K562 (cell line): ENCODE data around the gene TMEM121B. TPM values are rescaled to one million over a fixed set of nuclear protein-coding genes. Genes with fewer than 3 reads are reported as not detected.

Experiments used
- ATAC-seq: fragments of 200-7000 bp; cut with Tn5 transposase; 3 replicates; pipeline ENCODE4 v1.9.1; 2020; ENCODE audit warnings: moderate library complexity
- BruUV-seq: library from RNA; stranded (reverse); fragments of 400-500 nt; replicated peaks from 2 replicates; lab custom pipeline; 2021; lab: Mats Ljungman, UMichigan
- CTCF ChIA-PET: fragments of 300-600 bp; formaldehyde crosslinking; extraction: SDS; loops from one replicate; lab custom pipeline; 2021; ENCODE audit warnings: low intra/inter-chr PET ratio; lab: Yijun Ruan, JAX
- POLR2A ChIA-PET: fragments of 300-600, 350-650 bp; sonication (Branson Sonifier 250); formaldehyde crosslinking; extraction: SDS; loops from one replicate; lab custom pipeline; 2021; ENCODE audit warnings: antibody characterized with exemption, inconsistent platforms; lab: Yijun Ruan, JAX
- DNase-seq, 4 experiments: peaks; one replicate each; pipeline versions ENCODE4 v3.0.0 to v3.0.0-alpha.2; 2011 to 2018; ENCODE audit warnings: low spot score in 3 of 4, mixed read lengths in 3 of 4; ENCODE audit errors: extremely low read depth in 1 of 4
- FAIRE-seq: peaks from 2 replicates; lab custom pipeline; 2011; peaks lifted over from hg19 to GRCh38; lab: Jason Lieb, UNC
- H2AFZ ChIP-seq: 2 replicates; pipeline ENCODE4 v1.6.0; 2011; ENCODE audit warnings: low read depth, low read length, control low read depth, inconsistent platforms
- H3K27ac ChIP-seq: fragments of 200-600 bp; 3 replicates; pipeline ENCODE4 v1.8.0; 2011; ENCODE audit warnings: low read depth, mild to moderate bottlenecking, control low read depth, inconsistent platforms, low read length, moderate library complexity, mixed read lengths; ENCODE audit errors: extremely low read depth
- H3K27me3 ChIP-seq, 2 experiments: fragments of 300-600 bp in 1 of 2; 2 replicates in 1 of 2; 3 replicates in 1 of 2; pipeline versions ENCODE4 v1.6.0 to v1.8.0; 2011; ENCODE audit warnings: inconsistent platforms in 2 of 2, low read length in 2 of 2, mild to moderate bottlenecking in 1 of 2, mixed read lengths in 1 of 2, moderate library complexity in 1 of 2; ENCODE audit not compliant: control insufficient read depth in 2 of 2, insufficient read depth in 2 of 2
- H3K36me3 ChIP-seq: fragments of 300-600 bp; 3 replicates; pipeline ENCODE4 v1.8.0; 2011; ENCODE audit warnings: mild to moderate bottlenecking, low read length, inconsistent platforms; ENCODE audit not compliant: control insufficient read depth, insufficient read depth
- H3K4me1 ChIP-seq, 2 experiments: fragments of 200-600 bp in 1 of 2; replicated peaks in 1 of 2; 2 replicates in 1 of 2; 3 replicates in 1 of 2; pipeline versions ENCODE4 v1.5.1 to v1.8.0; 2011; ENCODE audit warnings: inconsistent platforms in 2 of 2, low read length in 2 of 2, mild to moderate bottlenecking in 1 of 2, mixed read lengths in 1 of 2, moderate library complexity in 1 of 2; ENCODE audit not compliant: control insufficient read depth in 2 of 2, insufficient read depth in 2 of 2
- H3K4me2 ChIP-seq: 2 replicates; pipeline ENCODE4 v1.6.1; 2011; ENCODE audit warnings: low read length, control low read depth, inconsistent platforms, mixed read lengths; ENCODE audit not compliant: insufficient read depth
- H3K4me3 ChIP-seq: fragments of 200-600 bp; sonication (generic), shearing (Covaris generic); 2 replicates; pipeline ENCODE4 v1.5.1; 2016; ENCODE audit warnings: control low read depth, inconsistent platforms
- H3K79me2 ChIP-seq: fragments of 200-600 bp; 3 replicates; pipeline ENCODE4 v1.8.0; 2011; ENCODE audit warnings: low read length, inconsistent platforms; ENCODE audit not compliant: control insufficient read depth, insufficient read depth
- H3K9ac ChIP-seq, 2 experiments: 2 replicates each; pipeline versions ENCODE4 v1.6.0 to v1.6.1; 2011; ENCODE audit warnings: low read depth in 2 of 2, low read length in 2 of 2, control low read depth in 1 of 2, inconsistent platforms in 1 of 2, mild to moderate bottlenecking in 1 of 2, mixed read lengths in 1 of 2; ENCODE audit not compliant: insufficient read depth in 1 of 2
- H3K9me1 ChIP-seq: one replicate; pipeline ENCODE4 v1.6.0; 2011; ENCODE audit warnings: inconsistent platforms, mild to moderate bottlenecking, low read length, moderate library complexity; ENCODE audit not compliant: control insufficient read depth, insufficient read depth
- H3K9me3 ChIP-seq: replicated peaks from 2 replicates; pipeline ENCODE4 v1.5.1; 2011; ENCODE audit warnings: low read depth, low read length, inconsistent platforms; ENCODE audit not compliant: control insufficient read depth, insufficient read depth
- H4K20me1 ChIP-seq: replicated peaks from 2 replicates; pipeline ENCODE4 v1.6.1; 2011; ENCODE audit warnings: low read length, inconsistent platforms, mixed read lengths; ENCODE audit not compliant: control insufficient read depth, insufficient read depth
- ATF7 ChIP-seq: fragments of 450-650 bp; IDR thresholded peaks from 2 replicates; pipeline ENCODE4 v1.7.1; 2014; ENCODE audit warnings: mild to moderate bottlenecking, moderate library complexity
- CTCFL ChIP-seq: IDR thresholded peaks from 2 replicates; pipeline ENCODE4 v1.6.1; 2011; ENCODE audit warnings: borderline replicate concordance, low read depth, mild to moderate bottlenecking, moderate library complexity, low read length; ENCODE audit not compliant: insufficient read depth, poor library complexity, severe bottlenecking
- JUN ChIP-seq, 2 experiments: sonication (generic) in 1 of 2; formaldehyde crosslinking in 1 of 2; IDR thresholded peaks; 2 replicates each; pipeline versions ENCODE4 v1.6.1 to v1.8.0; 2012 to 2022; ENCODE audit warnings: borderline replicate concordance in 2 of 2, mild to moderate bottlenecking in 2 of 2, improper control_type of control experiment in 1 of 2, low read depth in 1 of 2, low read length in 1 of 2, missing genetic modification reagents in 1 of 2
- MCM5 ChIP-seq: fragments of 450-650 bp; IDR thresholded peaks from 2 replicates; pipeline ENCODE4 v1.6.1; 2016; ENCODE audit warnings: low read depth
- PCBP1 ChIP-seq: fragments of 200-400 bp; formaldehyde crosslinking; IDR thresholded peaks from 2 replicates; pipeline ENCODE4 v1.6.1; 2018; ENCODE audit warnings: mild to moderate bottlenecking, low read depth, low read length; ENCODE audit not compliant: poor library complexity, severe bottlenecking
- RBM39 ChIP-seq: fragments of 200-400 bp; formaldehyde crosslinking; optimal IDR thresholded peaks from 2 replicates; pipeline ENCODE3; 2018; ENCODE audit warnings: low read depth, low read length
- SIN3A ChIP-seq, 2 experiments: fragments of 150-350 bp in 1 of 2; IDR thresholded peaks; 2 replicates each; pipeline ENCODE4 v1.6.1; 2011 to 2016; ENCODE audit warnings: borderline replicate concordance in 2 of 2, low read depth in 2 of 2, low read length in 2 of 2, mild to moderate bottlenecking in 2 of 2, moderate library complexity in 2 of 2; ENCODE audit not compliant: control insufficient read depth in 1 of 2
- SOX6 ChIP-seq: fragments of 450-650 bp; IDR thresholded peaks from 2 replicates; pipeline ENCODE4 v1.6.1; 2014; ENCODE audit warnings: mild to moderate bottlenecking
- SRF ChIP-seq, 2 experiments: fragments of 250-450, 450-650 bp in 1 of 2; sonication (Bioruptor Pico) in 1 of 2; sonication (generic) in 1 of 2; formaldehyde crosslinking; IDR thresholded peaks; 2 replicates each; pipeline versions ENCODE4 v1.5.0 to v1.5.1; 2020 to 2022; ENCODE audit warnings: mild to moderate bottlenecking in 1 of 2, missing genetic modification reagents in 1 of 2
- ZBTB7A ChIP-seq: IDR thresholded peaks from 2 replicates; pipeline ENCODE4 v1.6.1; 2011; ENCODE audit warnings: low read depth, mild to moderate bottlenecking, low read length, moderate library complexity, borderline replicate concordance; ENCODE audit not compliant: control insufficient read depth
- ZNF766 ChIP-seq: fragments of 200-800 bp; sonication (Bioruptor generic); conservative IDR thresholded peaks from 2 replicates; pipeline ENCODE4 v1.6.1; 2016; ENCODE audit warnings: missing genetic modification characterization, missing compliant biosample characterization
- WGBS: fragments of 100-300 bp; shearing (Covaris generic); methylation state at CpG from one replicate; pipeline ENCODE4 v1.1.6; 2016; ENCODE audit warnings: low coverage, mixed read lengths; ENCODE audit not compliant: insufficient coverage; ENCODE audit errors: missing lambda C conversion rate; 5-methylcytosine and 5-hydroxymethylcytosine counted together
- in situ Hi-C: fragments of 300-500 bp; cut with MboI; formaldehyde crosslinking; loops from 4 replicates; pipeline ENCODE4 v1.15.0; 2018; ENCODE audit warnings: inconsistent platforms, mixed read lengths
- intact Hi-C: fragments of 100-400 bp; cut with micrococcal nuclease; formaldehyde crosslinking; loops from 2 replicates; pipeline ENCODE4 v1.14.2; 2022
- polyA plus RNA-seq, 8 experiments: library from polyadenylated mRNA; depleted of rRNA in 4 of 8; stranded (reverse) in 5 of 8; unstranded in 3 of 8; fragments of >200 nt; fragmentation: Nextera tagmentation in 2 of 8; fragmentation: Illumina TruSeq in 1 of 8; extraction: Ambion mirVana in 2 of 8; extraction: Trizol in 1 of 8; gene quantifications; 2 replicates each; pipeline versions ENCODE4 v1.2.1 to v1.2.3, GENCODE V29; 2011 to 2014; ENCODE audit warnings: inconsistent platforms in 1 of 8, missing spikeins in 1 of 8
- total RNA-seq, 7 experiments: library from RNA; depleted of rRNA in 6 of 7; stranded (reverse); fragments of >200 nt in 6 of 7; fragmentation: Illumina TruSeq in 2 of 7; extraction: Trizol in 2 of 7; gene quantifications; 2 replicates each; pipeline versions ENCODE4 v1.2.1 to v1.2.3, GENCODE V29; 2011 to 2021; ENCODE audit warnings: low replicate concordance in 1 of 7
- TF ChIP-seq, protein P1 (sequence below): fragments of 200-800 bp; sonication (Bioruptor generic); IDR thresholded peaks from 2 replicates; pipeline ENCODE4 v1.6.1; 2017; ENCODE audit warnings: missing genetic modification characterization, missing compliant biosample characterization
- TF ChIP-seq, protein P2 (sequence below), 2 experiments: IDR thresholded peaks; 2 replicates each; pipeline ENCODE4 v1.6.1; 2011; ENCODE audit warnings: borderline replicate concordance in 1 of 2, control low read depth in 1 of 2, low read depth in 1 of 2, low read length in 1 of 2, mild to moderate bottlenecking in 1 of 2, mixed read lengths in 1 of 2, moderate library complexity in 1 of 2; ENCODE audit not compliant: insufficient read depth in 1 of 2, insufficient read length in 1 of 2, poor library complexity in 1 of 2, severe bottlenecking in 1 of 2; ENCODE audit errors: extremely low read depth in 1 of 2

The TMEM121B gene
- total and polyA plus RNA-seq, 9 of the 15 experiments (the other 6 are each of a cell fraction or from before 2014, with no cell fraction given), result 0.03 to 0.07 (median 0.03) TPM; not detected in 6

DNA sequence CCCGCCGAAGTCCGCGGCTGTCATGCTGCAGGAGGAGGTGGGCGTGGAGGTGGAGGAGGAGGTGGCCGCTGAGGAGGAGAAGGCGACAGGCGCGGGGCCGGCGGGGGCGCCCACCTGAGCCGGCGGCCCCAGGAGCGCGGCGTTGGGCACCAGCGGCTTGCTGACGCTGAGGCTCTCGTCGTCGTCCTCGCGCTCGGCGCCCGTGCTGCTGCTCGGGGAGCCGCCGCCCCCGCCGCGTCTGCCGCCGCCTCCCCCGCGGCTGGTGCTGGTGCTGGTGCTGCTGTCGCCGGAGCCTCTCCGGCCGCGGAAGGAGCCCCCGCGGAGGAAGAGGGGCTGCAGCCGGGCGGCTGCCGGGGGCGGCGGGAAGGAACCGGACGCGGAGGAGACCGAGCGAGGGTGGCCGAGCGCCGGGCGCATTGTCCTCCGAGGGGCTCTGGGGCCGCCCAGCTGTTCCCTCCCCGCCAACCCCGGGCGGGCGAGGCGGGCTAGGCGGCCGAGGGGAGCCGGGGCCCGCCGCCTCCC, 388 bp downstream of the TMEM121B start:
- H3K4me1 ChIP-seq, result peaks cover 0 to 25% of the 10 kb centered on the region in 2 experiments; a peak in 2 of 5 replicates

More for the DNA sequence above, 388 bp downstream of the TMEM121B start:
- Histone ChIP-seq H3K79me2 (no peaks in the 10 kb centered on the region), H3K27me3 (peaks cover 31 to 66% of the 10 kb centered on the region in 2 experiments), H4K20me1 (peaks cover 13% of the 10 kb centered on the region), H3K36me3 (no peaks in the 10 kb centered on the region), H3K4me2 (no peak overlapping the region), H3K9ac (no peak overlapping the region), H3K9me3 (no peaks in the 10 kb centered on the region), H3K27ac (no peak overlapping the region), H3K9me1 (no peaks in the 10 kb centered on the region), H3K4me3 (peak overlapping the region; percentile 26), H2AFZ (no peak overlapping the region)
- no peak for TF ChIP-seq CTCFL
- TF ChIP-seq, protein P1, sequence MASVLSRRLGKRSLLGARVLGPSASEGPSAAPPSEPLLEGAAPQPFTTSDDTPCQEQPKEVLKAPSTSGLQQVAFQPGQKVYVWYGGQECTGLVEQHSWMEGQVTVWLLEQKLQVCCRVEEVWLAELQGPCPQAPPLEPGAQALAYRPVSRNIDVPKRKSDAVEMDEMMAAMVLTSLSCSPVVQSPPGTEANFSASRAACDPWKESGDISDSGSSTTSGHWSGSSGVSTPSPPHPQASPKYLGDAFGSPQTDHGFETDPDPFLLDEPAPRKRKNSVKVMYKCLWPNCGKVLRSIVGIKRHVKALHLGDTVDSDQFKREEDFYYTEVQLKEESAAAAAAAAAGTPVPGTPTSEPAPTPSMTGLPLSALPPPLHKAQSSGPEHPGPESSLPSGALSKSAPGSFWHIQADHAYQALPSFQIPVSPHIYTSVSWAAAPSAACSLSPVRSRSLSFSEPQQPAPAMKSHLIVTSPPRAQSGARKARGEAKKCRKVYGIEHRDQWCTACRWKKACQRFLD (CRISPR knock-in tag), result no peak
- no peak for TF ChIP-seq SOX6
- TF ChIP-seq, protein P2, sequence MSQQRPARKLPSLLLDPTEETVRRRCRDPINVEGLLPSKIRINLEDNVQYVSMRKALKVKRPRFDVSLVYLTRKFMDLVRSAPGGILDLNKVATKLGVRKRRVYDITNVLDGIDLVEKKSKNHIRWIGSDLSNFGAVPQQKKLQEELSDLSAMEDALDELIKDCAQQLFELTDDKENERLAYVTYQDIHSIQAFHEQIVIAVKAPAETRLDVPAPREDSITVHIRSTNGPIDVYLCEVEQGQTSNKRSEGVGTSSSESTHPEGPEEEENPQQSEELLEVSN (IDR thresholded peaks at IDR 0.05; ENCODE audit: borderline replicate concordance in 1 of 2, extremely low read depth in 1 of 2, insufficient read depth in 1 of 2, insufficient read length in 1 of 2, low read depth in 1 of 2, low read length in 1 of 2, poor library complexity in 1 of 2, severe bottlenecking in 1 of 2), result peak in 1 of 2 experiments; percentile 12
- TF ChIP-seq ZNF766, result no peak
- TF ChIP-seq MCM5, result no peak
- TF ChIP-seq SRF (CRISPR knock-in tag; IDR thresholded peaks at IDR 0.05), result no peak
- TF ChIP-seq ATF7, result no peak
- no peak for TF ChIP-seq JUN (IDR thresholded peaks at IDR 0.05; ENCODE audit: borderline replicate concordance, low read depth, low read length)
- no peak for TF ChIP-seq JUN (CRISPR knock-in tag; IDR thresholded peaks at IDR 0.05; ENCODE audit: borderline replicate concordance)
- TF ChIP-seq SIN3A (IDR thresholded peaks at IDR 0.05; ENCODE audit: borderline replicate concordance in 2 of 2, control insufficient read depth in 1 of 2, low read depth in 2 of 2, low read length in 2 of 2), result no peak
- no peak for TF ChIP-seq ZBTB7A
- no peak for TF ChIP-seq RBM39
- peak; percentile 40 for TF ChIP-seq PCBP1
- BruUV-seq, result no TSS peak
- FAIRE-seq (no peak), DNase-seq (peak in 3 of 4 experiments; percentile 20 to 40 (median 36)), ATAC-seq (peak; percentile 22)
- in situ Hi-C loops (no loop called here), intact Hi-C loops (loop anchor here (5.0 kb wide), 1 partner anchor 52 kb away; no protein-coding TSS in a partner anchor)
- WGBS, result 4% methylated on average over 18 of the region's 70 CpGs
- ChIA-PET CTCF (no interaction called here), POLR2A (no interaction called here)
